ENCODE data around the gene ROBO1.
"Not testable (repeated sequence)": the region's sequence is repeated elsewhere in the genome, so short reads cannot be mapped to it uniquely, and the experiment has no call there.

The ROBO1 gene

DNA sequence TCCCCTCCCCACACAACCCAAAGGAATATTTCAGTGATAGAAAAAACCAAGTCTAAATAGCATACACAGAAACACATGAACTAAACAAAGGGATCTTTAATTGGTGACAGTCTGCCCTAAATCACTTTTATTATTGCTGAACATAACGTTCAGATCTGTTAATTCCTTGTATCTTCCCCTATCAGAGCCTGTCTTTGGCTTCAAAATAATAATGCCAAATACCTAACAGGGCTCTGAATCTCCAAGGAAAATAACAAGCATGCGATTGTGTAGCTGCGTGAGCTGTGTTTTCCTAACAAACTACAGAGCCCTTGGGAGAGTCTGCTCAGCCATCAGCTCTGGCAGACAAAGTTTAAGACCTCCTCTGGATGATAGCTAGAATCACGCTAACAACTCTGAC is 1010.1 kb downstream of the ROBO1 start:
- TF ChIP-seq, protein P1, sequence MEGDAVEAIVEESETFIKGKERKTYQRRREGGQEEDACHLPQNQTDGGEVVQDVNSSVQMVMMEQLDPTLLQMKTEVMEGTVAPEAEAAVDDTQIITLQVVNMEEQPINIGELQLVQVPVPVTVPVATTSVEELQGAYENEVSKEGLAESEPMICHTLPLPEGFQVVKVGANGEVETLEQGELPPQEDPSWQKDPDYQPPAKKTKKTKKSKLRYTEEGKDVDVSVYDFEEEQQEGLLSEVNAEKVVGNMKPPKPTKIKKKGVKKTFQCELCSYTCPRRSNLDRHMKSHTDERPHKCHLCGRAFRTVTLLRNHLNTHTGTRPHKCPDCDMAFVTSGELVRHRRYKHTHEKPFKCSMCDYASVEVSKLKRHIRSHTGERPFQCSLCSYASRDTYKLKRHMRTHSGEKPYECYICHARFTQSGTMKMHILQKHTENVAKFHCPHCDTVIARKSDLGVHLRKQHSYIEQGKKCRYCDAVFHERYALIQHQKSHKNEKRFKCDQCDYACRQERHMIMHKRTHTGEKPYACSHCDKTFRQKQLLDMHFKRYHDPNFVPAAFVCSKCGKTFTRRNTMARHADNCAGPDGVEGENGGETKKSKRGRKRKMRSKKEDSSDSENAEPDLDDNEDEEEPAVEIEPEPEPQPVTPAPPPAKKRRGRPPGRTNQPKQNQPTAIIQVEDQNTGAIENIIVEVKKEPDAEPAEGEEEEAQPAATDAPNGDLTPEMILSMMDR (IDR thresholded peaks at IDR 0.05; ENCODE audit: control insufficient read depth, insufficient read depth, low read depth, low read length, missing control alignments), result no peak
- no peak overlapping the region for H3K4me3 ChIP-seq (ENCODE audit: control insufficient read depth, low read depth, low read length)
- no peak for DNase-seq (ENCODE audit: low read depth)

DNA sequence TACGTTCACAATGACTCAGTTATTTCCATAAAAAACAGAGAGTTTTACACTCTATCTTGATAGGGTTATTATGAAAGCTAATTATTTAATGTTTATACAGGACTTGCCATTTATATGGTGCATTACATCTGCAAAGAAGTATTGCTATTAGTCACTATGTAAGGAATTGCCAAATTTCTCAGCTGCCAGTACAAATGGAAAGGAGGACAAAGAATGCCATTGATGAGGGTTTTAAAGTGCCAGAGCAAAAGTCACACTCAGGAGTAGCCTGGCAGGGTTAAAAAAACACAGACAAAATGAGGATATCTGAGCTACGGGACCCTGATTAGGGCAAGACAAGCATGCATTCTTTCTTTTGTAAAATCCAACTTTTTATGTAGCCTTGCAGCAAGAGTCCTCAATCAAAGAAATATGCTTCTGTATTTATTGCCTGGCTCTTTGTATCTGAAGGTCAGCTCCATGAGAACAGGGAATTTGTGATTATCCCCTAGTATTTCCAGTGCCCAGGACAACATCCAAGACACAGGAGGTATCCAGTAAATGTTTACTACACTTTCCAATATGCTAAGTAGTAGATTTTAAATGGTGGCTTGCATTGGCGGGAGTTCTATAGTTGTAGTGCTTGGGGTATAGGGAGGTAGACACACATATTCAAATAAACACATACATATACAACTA is 1013.6 kb downstream of the ROBO1 start:
- TF ChIP-seq, protein P1 (IDR thresholded peaks at IDR 0.05; ENCODE audit: control insufficient read depth, insufficient read depth, low read depth, low read length, missing control alignments), result no peak
- no peak for DNase-seq (ENCODE audit: low read depth)
- H3K4me3 ChIP-seq (ENCODE audit: control insufficient read depth, low read depth, low read length), result no peak overlapping the region

DNA sequence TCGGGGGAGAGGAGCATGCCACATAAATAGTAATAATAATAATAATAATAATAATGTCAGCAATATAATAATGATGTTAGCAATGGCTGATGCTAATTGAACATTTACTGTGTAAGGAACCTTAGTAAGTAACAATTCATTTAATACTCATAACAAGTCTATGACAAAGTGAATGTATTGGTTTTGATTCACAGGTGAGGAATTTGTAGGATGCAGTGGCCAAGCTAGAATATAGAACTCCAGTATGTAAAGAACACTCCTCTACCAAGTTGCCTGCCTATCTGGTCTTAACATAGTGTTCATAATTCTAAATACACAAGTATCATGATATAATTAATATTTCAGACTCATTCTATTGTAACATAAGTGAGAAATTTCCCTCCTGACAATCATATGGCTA is 1016.5 kb downstream of the ROBO1 start:
- TF ChIP-seq, protein P1 (IDR thresholded peaks at IDR 0.05; ENCODE audit: control insufficient read depth, insufficient read depth, low read depth, low read length, missing control alignments), result no peak
- H3K4me3 ChIP-seq (ENCODE audit: control insufficient read depth, low read depth, low read length), result no peak overlapping the region
- no peak for DNase-seq (ENCODE audit: low read depth)

DNA sequence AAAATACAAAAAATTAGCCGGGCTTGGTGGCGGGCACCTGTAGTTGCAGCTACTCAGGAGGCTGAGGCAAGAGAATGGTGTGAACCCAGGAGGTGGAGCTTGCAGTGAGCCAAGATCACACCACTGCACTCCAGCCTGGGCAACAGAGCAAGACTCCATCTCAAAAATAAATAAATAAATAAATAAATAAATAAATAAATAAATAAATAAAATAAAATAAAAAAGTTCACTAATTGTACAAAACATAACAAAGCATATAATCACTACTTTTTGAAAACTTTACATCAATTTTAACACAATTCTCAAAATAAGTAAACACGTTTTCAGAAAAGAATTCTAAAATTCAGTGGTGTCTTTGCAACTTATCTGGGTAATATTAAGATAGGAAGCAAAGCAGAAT is 1017.5 kb downstream of the ROBO1 start:
- not testable (repeated sequence) for DNase-seq (ENCODE audit: low read depth); H3K4me3 ChIP-seq (ENCODE audit: control insufficient read depth, low read depth, low read length)

DNA sequence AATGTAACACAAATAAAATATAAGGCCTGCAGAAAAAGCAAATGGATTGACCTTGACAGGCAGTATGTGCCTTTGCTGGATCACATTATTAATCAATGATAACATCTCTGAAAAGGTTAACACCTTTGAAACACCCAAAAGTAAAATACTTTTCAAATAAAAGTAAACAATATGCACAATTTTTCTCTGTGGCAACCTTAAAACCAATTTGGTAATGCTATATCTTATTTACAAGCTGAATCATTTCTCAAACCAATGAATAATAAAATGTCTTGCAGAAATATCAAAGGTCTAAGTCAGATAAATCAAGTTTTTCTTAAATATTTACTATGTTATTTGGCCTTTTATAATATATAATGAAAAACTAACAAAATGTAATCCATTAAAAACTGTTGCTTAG is 1018.7 kb downstream of the ROBO1 start:
- DNase-seq (ENCODE audit: low read depth), result no peak
- H3K4me3 ChIP-seq (ENCODE audit: control insufficient read depth, low read depth, low read length), result no peak overlapping the region
- TF ChIP-seq, protein P1 (IDR thresholded peaks at IDR 0.05; ENCODE audit: control insufficient read depth, insufficient read depth, low read depth, low read length, missing control alignments), result no peak

DNA sequence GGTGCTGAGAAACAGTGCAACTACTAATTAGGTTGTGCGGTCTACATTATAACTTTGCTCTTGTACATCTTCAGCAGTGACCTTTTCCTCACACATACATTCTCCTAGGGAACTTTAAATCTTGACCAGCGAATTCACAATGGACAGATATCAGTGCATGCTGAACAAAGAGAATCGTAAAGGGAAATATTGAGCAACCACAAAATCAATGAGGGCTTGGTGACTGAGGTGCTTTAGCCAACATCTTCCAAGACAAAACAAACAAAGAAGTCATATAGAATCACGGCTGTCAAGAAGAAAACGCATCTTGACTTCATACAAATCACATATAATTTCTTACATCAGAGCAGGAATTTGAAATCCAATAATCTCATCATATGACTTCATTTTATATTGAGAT is 1022.0 kb downstream of the ROBO1 start:
- no peak overlapping the region for H3K4me3 ChIP-seq (ENCODE audit: control insufficient read depth, low read depth, low read length)
- no peak for DNase-seq (ENCODE audit: low read depth)
- TF ChIP-seq, protein P1 (IDR thresholded peaks at IDR 0.05; ENCODE audit: control insufficient read depth, insufficient read depth, low read depth, low read length, missing control alignments), result no peak

DNA sequence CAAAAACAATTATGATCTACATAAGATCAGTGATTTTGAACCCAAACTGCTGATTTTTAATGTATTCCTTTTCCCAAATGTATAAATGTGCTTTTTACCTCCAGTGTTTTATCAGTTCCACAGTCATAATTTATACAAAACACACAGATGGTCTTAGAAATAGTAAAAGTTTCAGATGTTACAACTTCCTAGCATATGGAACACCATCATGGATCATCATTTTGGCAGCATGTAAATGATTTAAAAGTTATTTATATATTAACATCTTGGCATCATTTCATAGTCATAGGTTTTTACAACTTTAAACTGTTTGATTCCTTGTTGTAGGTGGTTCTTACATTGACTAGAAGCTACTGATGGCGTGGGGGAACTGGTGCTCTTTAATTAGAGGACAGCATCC is 1025.3 kb downstream of the ROBO1 start:
- no peak for DNase-seq (ENCODE audit: low read depth)
- TF ChIP-seq, protein P1 (IDR thresholded peaks at IDR 0.05; ENCODE audit: control insufficient read depth, insufficient read depth, low read depth, low read length, missing control alignments), result no peak
- no peak overlapping the region for H3K4me3 ChIP-seq (ENCODE audit: control insufficient read depth, low read depth, low read length)
